ENCODE data around the gene AUNIP. TPM values are rescaled to one million over a fixed set of nuclear protein-coding genes. Genes with fewer than 3 reads are reported as not detected.

Gene AUNIP
- polyA plus RNA-seq, 4 donors: 3.2 to 4.0 (median 3.6) TPM

- no peak for DNase-seq (ENCODE audit: low read depth in 4 of 4, low spot score in 2 of 4)
Observed at GRCh38 chr1:25798666-25799351, 60.4 kb downstream of the AUNIP start.

GRCh38 chr1:25797939-25798338 lies 61.3 kb downstream of the AUNIP start:
- no peak for DNase-seq (ENCODE audit: low read depth in 4 of 4, low spot score in 2 of 4)

GRCh38 chr1:25796811-25797458 lies 62.3 kb downstream of the AUNIP start:
- peak in 1 of 4 donors; percentile 78 for DNase-seq (ENCODE audit: low read depth in 4 of 4, low spot score in 2 of 4)

GRCh38 chr1:25795946-25796810 lies 63.1 kb downstream of the AUNIP start:
- no peak for DNase-seq (ENCODE audit: low read depth in 4 of 4, low spot score in 2 of 4)

GRCh38 chr1:25795211-25795610 lies 64.0 kb downstream of the AUNIP start:
- no peak for DNase-seq (ENCODE audit: low read depth in 4 of 4, low spot score in 2 of 4)

- DNase-seq (ENCODE audit: low read depth in 4 of 4, low spot score in 2 of 4): no peak
Observed at GRCh38 chr1:25794325-25794724, 64.9 kb downstream of the AUNIP start.

- no peak for DNase-seq (ENCODE audit: low read depth in 4 of 4, low spot score in 2 of 4)
Observed at GRCh38 chr1:25793585-25794170, 65.6 kb downstream of the AUNIP start.

GRCh38 chr1:25792115-25792514 lies 67.1 kb downstream of the AUNIP start:
- no peak for DNase-seq (ENCODE audit: low read depth in 4 of 4, low spot score in 2 of 4)

- no peak for DNase-seq (ENCODE audit: low read depth in 4 of 4, low spot score in 2 of 4)
Observed at GRCh38 chr1:25790472-25790871, 68.8 kb downstream of the AUNIP start.

- DNase-seq (ENCODE audit: low read depth in 4 of 4, low spot score in 2 of 4): no peak
Observed at GRCh38 chr1:25787760-25788166, 71.5 kb downstream of the AUNIP start.

GRCh38 chr1:25786887-25787759 lies 72.1 kb downstream of the AUNIP start:
- no peak for DNase-seq (ENCODE audit: low read depth in 4 of 4, low spot score in 2 of 4)

- DNase-seq (ENCODE audit: low read depth in 4 of 4, low spot score in 2 of 4): no peak
Observed at GRCh38 chr1:25785333-25786067, 73.8 kb downstream of the AUNIP start.

GRCh38 chr1:25784575-25785051 lies 74.6 kb downstream of the AUNIP start:
- DNase-seq (ENCODE audit: low read depth in 4 of 4, low spot score in 2 of 4): no peak

Other genes starting within 250 kb of the AUNIP start
- gene MAN1C1, start 242.7 kb downstream of the AUNIP start, polyA plus RNA-seq (ENCODE audit: insufficient read length in 4 of 4): 10 to 100 TPM; 14.5 to 21.7 (median 18.5) TPM
- gene SELENON, start 59.3 kb downstream of the AUNIP start, polyA plus RNA-seq (ENCODE audit: insufficient read length in 4 of 4): 10 to 100 TPM; 76.3 to 93.2 (median 82.8) TPM
- gene MTFR1L, start 39.5 kb downstream of the AUNIP start, polyA plus RNA-seq (ENCODE audit: insufficient read length in 4 of 4): 100 to 1,000 TPM in 2 of 4 donors, 10 to 100 TPM in 2; 80.8 to 112 (median 101) TPM
- 10 to 100 TPM; 26.7 to 35.1 (median 31.0) TPM for gene PAQR7, start 16.3 kb upstream of the AUNIP start, polyA plus RNA-seq (ENCODE audit: insufficient read length in 4 of 4)
- 1,000 to 10,000 TPM; 1,095 to 1,236 (median 1,139) TPM for gene STMN1, start 47.0 kb upstream of the AUNIP start, polyA plus RNA-seq (ENCODE audit: insufficient read length in 4 of 4)
- gene PAFAH2, start 138.6 kb upstream of the AUNIP start, polyA plus RNA-seq (ENCODE audit: insufficient read length in 4 of 4): 10 to 100 TPM; 14.1 to 23.4 (median 18.7) TPM
- gene EXTL1, start 162.3 kb upstream of the AUNIP start, polyA plus RNA-seq (ENCODE audit: insufficient read length in 4 of 4): 1 to 10 TPM; 1.3 to 2.4 (median 1.7) TPM
- 1 to 10 TPM; 3.1 to 5.8 (median 4.2) TPM for gene SLC30A2, start 186.7 kb upstream of the AUNIP start, polyA plus RNA-seq (ENCODE audit: insufficient read length in 4 of 4)
- gene TRIM63, start 208.2 kb upstream of the AUNIP start, polyA plus RNA-seq (ENCODE audit: insufficient read length in 4 of 4): under 1 TPM; 0.62 to 0.87 (median 0.75) TPM